Activated CD8-positive, alpha-beta memory T cell treated with anti-CD3 and anti-CD28 coated beads, Interleukin-2, amount 50 U/mL, for 1 hour (primary cell): Measurements from ENCODE around the gene PTPRN2.
"Not testable (repeated sequence)": the region's sequence is repeated elsewhere in the genome, so short reads cannot be mapped to it uniquely, and the experiment has no call there.

Experiments used
- DNase-seq: peaks from one replicate; pipeline ENCODE4 v3.0.0-alpha.2; 2020; ENCODE audit errors: extremely low read depth

PTPRN2 gene

DNA sequence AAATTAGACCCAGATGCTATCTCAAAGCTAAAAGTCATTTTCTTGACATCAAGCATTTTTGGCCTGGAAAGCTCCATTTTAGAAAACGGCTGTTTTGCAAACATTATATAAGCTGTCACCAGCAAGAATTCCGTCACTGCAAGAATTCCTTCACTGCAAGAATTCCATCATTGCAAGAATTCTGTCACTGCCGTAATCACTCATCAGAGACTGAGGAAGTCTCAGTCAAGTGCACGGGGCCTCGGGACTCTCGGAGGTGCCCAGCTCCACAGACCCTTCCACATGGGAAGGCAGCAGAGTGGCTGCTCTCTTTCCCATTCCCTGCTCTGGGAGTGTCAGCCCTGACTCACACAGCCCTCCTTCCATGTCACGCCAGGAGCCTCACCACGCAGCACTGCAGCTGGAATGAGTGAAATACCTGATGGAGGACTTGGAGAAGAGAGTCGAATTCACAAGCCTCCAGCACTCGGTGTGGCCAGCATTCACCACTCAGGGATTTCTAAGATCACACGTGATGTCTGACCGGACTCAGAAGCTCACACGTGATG, 168.3 kb downstream of the PTPRN2 start:
- DNase-seq, result no peak

DNA sequence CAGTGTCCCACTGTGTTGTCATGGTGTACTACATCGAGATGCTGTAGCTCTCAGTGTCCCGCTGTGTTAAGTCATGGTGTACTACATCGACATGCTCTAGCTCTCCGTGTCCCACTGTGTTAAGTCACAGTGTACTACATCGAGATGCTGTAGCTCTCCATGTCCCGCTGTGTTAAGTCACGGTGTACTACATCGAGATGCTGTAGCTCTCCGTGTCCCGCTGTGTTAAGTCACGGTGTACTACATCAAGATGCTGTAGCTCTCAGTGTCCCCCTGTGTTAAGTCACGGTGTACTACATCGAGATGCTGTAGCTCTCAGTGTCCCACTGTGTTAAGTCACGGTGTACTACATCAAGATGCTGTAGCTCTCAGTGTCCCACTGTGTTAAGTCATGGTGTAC, 169.2 kb downstream of the PTPRN2 start:
- not testable (repeated sequence) for DNase-seq

DNA sequence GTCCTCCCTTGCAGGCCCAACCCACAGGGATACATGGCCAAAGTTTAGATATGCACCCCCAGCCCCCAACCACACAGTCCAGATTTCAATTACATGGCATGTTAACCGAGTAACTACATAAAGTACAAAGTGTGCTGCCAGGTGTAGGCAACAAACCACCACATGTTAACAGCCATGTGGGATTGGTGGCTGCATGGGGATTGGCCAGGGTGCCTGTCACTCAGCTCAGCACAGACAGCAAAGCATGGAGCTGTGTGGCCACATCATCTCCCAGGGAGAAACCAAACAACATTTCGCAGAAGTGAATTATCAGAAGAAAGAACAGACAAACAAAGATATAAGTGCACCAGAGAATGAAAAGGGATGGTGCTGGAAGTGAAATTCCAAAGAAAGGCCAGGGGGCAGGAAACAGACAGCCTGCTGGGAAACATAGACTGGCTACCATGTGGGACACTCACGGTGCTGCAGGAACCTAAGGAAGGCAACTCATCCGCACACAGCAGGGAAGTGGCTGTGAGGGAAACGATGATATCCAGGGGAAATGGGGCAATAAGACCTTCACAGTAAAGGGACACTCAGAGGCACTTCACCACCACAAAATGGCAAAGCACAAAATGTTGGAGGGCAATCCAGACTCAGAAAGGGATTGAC, 171.2 kb downstream of the PTPRN2 start:
- DNase-seq, result no peak

DNA sequence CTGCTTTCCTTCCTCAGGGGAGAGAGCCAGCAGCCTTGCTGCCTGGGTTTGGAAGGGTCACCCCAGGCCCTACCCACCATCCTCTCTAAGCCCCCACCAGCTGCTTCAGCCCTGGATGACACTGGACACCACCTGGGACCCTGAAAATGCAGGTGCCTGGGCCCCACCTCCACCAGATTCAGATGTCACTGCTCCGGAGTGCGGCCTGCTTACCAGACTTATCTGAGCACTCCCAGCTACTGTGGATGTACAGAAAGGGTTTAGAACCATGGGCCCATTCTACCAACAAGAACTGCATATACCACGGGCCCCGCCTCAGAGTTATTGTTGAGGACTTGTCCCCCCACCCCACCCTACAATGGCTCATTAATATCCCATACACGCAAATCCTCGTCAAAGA, 172.3 kb downstream of the PTPRN2 start:
- no peak for DNase-seq

DNA sequence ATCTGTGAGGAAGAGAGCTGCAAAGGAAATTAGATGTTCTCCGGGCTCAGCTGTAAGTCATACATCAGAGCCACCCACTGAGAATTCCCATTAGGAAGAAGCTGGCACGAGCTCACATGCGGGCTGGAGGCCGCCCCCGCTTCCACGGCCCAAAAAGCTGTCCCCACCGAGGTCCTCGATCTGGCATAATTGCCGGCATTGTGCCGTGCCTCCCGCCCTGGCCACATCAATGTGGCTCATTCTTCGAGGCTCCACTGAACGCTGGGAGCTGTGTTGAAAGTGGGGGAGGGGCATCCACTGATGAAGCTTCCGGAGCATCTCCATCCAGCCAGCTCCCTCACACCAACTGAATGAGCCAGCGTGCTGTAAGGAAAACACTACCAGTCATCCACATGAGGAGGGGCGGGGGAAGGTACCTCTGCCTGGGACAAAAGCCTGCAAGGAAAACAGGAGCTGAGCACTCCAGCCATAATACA, 173.1 kb downstream of the PTPRN2 start:
- DNase-seq, result no peak

DNA sequence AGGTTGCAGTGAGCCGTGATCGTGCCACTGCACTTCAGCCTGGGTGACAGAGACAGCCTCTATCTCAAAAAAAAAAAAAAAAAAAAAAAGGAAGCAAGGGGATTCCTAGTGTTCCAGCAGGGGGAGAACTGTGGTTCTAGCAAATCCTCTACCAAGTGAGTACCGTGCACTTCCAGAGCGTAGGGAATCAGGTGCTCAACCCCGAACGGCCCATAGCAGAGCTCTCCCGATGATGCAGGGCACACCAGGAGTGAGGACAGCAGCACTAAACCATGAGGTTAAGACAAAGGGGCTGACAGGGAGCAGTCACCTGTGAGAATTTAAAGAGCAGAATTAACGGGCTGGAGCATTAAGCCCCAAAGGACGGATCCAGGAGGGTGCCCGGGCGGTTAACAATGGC, 173.6 kb downstream of the PTPRN2 start:
- no peak for DNase-seq

DNA sequence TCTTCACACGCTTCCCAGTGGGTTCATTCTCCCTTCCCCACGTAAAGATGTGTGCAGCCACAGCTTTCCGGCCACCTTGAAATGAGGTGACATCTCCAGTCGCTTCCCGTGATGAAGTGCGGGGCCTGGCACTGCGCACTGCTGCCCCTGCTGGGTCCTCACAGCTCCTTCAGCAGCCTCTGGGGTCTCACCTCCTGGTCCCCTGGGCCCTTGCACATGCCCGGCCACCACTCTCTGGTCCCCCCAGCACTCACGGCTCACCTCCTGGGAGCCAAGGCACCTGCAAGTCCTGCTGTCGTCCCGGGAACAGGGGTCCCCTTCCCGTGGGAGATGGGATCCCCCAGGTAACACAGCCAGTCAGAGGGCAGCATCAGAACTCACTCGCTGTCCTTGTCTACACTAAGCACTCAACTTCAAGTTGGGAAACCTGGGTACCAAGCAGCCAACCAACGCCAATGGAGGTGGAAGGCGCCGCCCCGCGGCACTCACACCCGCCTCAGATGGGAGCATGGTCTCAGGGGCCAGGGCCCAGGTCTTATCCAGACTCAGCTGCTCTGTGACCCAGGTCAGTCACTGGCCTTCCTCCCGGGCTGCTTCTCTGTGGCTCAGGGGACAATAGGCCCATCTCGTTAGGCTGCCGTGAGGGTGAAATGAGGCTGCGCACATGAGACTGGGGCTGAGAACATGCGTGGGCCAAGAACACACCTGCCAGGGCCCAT, 176.2 kb downstream of the PTPRN2 start:
- no peak for DNase-seq

DNA sequence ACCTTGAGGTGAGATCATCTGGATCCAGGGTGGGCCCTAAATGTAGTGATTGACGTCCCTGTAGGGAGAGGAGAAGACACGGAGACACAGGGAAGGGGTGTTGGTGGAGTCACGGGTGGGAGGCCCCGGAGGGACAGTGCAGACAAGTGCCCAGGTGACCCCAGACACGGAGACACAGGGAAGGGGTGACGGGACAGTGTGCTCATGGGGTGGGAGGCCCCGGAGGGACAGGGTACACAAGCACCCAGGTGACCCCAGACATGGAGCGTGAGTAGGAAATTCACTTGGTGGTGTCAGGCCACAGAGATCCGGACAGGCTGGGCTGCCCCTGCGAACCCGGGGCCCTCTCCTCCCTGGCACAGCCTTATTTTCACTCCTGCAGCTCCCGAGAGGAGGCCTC, 176.9 kb downstream of the PTPRN2 start:
- DNase-seq, result no peak

DNA sequence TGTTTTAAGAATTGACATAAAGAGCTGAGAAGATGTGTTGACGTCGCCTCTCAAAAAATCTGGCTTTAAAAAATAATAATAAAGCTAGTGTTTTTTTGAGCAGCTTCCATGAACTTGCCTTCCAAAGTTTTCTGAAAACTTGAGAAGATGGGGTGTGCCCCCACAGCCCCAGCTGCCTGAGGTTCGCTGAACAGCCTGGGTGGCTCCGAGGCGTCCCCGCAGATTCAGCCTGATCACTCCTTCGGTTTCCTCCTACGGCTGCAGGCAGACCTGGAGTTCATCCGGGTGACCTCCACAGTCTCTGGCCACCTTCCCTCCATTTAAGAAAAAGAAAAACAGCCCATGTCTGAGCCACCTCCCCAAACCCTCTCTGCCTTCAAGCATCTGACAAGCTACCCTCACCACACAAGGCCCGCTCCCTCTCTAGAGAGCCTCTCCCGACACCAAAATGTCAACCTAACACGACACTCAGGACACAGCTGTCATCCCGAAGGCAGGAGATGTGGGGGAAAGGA, 177.8 kb downstream of the PTPRN2 start:
- DNase-seq, result no peak

DNA sequence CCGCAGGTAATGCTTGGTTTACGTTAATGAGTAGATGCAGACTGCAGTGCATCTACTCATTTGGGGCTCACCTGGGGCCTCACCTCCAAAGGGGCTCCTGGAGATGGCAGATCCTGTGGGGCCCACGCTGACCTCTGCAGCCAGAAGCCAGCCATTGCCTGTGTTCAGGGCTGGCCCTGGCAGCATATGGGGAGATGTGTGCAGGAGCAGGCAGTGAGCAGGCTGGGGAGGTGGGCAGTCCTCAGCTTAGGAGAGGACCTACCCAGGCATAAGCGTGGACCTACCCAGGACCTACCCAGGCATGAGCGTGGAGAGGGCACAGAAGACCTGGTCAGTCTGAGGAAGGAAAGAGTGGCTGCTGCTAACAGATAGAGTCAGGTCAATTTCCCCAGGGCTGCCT, 178.5 kb downstream of the PTPRN2 start:
- DNase-seq, result no peak

DNA sequence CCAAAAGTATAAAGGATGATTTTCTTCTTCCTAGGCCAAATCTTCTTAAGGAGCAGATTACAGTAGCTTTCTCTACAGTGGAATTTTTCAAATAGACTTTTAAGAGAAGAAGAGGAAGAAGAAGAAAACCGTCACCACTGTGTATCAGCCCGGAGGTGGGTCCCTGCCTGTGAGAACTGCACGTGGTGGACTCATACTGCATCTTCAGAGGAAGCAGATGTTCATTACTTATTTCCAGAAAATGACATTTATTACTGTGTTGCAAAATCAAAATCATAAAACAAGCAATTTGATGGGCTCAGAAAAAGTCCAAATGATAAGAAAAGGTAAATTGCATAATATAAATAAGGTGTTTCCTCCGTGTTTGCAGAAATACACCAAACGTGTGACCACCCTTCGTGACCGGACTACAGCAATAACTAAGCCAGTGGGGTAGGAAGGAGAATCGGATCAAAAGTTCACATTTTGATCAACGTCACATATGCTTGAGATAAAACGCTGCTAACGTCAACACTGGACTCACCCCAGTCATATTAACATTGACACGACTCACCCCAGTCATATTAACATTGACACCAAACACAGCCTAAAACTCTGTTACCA, 179.2 kb downstream of the PTPRN2 start:
- DNase-seq, result no peak

DNA sequence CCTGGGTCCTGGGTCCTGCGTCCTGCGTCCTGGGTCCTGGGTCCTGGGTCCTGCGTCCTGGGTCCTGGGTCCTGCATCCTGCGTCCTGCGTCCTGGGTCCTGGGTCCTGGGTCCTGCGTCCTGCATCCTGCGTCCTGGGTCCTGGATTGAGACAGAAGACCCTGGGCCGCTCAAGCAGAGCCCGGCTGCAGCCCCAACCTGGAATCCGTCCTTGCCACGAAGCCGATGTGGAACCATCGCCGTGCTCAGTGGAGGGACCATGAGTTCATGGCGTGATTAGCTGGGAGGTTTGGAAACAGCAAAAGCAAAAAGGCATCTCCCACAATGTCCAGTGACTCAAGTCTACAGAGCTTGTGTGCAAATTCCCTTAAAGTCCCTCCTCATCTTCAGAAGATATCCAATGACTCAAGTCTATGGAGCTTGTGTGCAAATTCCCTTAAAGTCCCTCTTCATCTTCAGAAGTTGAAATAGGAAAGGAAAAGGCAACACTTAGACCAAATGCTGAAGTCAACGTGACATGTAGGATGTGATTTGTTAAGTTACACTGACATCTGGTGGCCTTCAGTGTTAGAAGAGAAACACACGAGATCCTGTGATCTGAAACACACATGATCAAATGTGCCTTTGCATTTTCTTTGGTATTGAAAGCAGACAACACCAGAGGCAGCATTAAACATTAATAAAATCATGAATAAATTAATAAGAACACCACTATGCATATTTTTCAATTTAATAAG, 179.9 kb downstream of the PTPRN2 start:
- no peak for DNase-seq

DNA sequence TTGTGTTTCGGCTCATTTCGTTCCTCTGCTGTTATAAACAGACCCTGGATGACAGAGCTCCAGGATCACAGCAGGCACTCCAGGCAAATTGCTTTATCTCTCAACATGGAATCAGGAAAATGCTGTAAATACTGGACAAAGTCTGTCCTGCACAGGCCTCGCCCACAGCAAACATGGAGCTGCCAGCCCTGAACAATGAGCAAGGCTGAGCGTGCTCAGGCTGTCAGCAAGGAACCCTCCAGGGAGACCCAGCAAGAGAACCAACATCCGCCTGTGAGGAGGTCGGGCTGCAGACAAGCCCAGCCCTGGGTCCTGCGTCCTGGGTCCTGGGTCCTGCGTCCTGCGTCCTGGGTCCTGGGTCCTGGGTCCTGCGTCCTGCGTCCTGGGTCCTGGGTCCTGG, 180.8 kb downstream of the PTPRN2 start:
- DNase-seq, result no peak

DNA sequence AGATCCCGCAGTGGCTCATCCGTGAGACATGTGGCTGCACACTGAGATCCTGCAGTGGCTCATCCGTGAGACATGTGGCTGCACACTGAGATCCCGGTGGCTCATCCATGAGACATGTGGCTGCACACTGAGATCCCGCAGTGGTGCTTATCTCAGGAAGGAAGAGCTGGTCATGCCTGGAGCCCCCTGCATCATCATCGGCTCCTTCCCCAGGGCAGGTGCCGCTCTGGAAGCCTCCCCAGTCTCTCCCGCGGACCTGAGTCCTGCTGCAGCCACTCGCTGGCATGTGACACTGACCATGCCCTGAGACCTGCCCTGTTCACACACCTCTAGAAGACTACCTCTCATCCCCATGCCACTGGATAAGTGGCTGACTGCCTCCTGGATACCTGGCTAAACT, 181.3 kb downstream of the PTPRN2 start:
- DNase-seq, result no peak

DNA sequence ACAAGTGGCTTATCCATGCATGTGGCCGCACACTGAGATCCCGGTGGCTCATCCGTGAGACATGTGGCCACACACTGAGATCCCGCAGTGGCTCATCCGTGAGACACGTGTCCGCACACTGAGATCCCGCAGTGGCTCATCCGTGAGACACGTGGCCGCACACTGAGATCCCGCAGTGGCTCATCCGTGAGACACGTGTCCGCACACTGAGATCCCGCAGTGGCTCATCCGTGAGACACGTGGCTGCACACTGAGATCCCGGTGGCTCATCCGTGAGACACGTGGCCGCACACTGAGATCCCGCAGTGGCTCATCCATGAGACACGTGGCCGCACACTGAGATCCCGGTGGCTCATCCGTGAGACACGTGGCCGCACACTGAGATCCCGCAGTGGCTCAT, 181.9 kb downstream of the PTPRN2 start:
- not testable (repeated sequence) for DNase-seq

DNA sequence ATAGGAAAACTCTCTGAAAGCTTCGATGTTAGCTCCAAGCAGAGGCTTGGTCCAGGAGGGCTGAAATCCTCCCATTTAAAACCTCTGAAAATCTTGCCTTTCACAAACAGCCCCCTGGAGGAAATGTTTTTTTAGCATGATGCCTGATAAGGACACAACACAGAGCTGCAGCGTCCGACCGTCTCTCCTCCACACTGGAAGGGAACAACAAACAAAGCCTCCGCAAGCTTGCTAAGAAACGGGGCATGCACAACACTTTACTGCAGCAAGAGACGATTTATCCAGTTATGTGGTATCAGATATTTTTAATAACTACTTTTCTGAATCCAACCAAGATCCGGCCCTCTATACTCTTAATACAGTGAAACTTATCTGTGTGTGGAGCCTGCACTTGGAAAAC, 182.3 kb downstream of the PTPRN2 start:
- no peak for DNase-seq

DNA sequence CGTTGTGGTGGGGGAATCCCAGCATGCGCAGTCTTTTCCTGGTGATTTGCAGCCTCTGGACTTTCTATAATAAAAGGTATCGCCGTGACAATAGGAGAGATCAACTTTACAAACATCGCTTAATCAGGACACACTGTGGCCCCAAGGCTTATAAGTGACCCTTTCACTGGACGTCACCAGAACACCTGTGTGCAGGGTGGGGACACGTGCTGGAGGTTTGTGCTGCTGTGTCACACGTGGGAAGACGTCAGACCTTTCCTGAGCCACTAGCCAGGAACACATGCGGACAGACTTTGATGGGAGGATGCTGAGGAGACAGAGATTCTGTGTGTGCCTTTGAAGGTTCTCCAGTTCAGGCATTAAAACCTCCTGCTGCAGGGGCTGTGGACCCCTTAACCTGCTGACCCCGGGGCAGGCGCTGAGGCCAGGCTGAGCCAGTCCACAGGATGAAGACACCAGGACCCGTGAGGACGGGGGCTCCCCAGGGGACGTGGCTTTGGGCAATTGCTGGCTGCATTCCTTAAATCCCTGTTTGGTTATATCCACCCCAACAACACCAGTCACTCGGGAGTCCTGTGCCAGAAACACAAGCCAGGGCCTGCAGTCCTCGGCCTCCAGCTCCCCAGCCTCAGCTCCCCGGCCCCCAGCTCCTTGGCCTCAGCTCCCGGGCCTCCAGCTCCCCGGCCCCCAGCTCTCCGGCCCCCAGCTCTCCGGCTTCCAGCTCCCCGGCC, 183.4 kb downstream of the PTPRN2 start:
- DNase-seq, result no peak

DNA sequence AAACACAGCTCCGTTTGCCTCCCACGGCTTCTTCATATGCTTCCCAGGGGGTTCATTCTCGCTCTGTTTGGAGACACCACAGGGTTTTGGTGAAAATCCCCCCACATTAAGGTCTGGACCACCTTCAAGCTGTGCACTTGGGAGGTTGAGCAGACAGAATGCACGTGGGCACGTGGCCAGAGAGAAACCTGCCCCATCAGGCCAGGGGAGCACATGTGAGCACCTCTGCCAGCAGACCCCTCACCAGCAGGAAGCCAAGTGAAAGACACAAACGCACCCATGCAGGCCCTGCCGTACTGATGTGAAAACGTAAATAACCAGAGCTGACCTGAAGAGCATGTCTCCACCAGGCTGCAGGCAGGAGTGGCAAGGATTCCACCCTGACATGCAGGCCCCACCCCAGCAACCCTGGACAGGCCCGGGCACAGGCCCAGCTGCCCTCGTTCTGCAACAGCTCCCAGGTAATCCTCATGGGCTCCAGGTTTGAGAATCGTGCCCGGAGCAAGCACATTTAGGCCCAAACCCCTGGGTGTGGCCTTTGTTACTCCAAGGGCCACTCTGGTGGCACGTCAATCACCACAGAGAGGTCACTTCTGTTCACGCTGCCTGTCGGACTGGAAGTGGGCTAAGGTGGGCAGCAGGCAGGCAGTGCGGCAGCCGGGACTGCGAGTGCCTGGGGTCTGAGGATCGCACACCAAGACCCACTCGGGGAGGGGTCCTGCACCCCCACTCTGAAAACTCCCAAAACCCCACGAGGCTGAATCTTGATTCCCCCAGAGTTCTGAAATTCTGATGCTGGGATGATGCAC, 184.4 kb downstream of the PTPRN2 start:
- DNase-seq, result no peak

DNA sequence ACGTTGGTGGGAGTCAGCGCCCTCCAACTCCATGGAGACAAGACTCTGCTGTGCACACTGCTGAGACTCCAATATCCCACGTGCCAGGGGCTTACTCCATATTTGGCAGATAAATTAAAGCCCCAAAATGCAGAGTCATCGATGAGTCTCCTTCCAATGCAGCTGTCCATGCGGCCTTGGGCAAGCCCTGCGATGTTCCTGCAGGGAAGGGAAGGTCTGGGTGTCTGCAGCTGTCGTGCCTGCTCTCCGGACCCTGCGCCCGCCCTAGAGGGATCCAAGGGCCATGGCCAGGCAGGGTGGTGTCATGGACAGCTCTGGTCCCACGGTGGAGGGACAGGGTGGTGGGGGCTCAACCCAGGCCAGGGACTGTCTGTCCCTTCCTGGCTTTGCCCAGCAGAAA, 185.2 kb downstream of the PTPRN2 start:
- DNase-seq, result no peak

DNA sequence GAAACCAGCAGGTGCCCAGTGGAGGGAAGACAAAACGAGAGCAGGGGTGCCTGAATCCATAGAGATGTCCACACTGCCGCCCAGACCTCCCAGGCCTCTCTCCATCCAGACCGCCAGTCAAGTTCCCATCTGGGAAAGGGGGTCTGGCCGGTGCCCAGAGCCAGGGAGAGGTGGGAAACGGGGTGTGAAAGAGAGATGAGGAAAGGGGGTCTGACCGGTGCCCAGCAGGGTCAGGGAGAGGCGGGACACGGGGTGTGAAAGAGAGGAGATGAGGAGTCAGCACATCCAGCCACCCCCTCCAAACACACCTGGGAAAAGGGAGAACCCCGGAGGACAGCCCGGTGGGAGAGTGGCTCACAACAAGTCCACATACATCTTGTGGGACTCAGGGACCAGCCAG, 185.8 kb downstream of the PTPRN2 start:
- DNase-seq, result no peak
